Stimulated activated CD4-positive, alpha-beta T cell treated with anti-CD3 and anti-CD28 coated beads, TNF-alpha, amount 100 ng/mL, for 4 hours (primary cell): Measurements from ENCODE around the gene CDC42BPG.
"Not testable (repeated sequence)": the region's sequence is repeated elsewhere in the genome, so short reads cannot be mapped to it uniquely, and the experiment has no call there.

Experiments used
- DNase-seq, 3 experiments: peaks; one replicate each; pipeline ENCODE4 v3.0.0-alpha.2; 2020; ENCODE audit warnings: low read depth in 3 of 3

CDC42BPG gene

DNA sequence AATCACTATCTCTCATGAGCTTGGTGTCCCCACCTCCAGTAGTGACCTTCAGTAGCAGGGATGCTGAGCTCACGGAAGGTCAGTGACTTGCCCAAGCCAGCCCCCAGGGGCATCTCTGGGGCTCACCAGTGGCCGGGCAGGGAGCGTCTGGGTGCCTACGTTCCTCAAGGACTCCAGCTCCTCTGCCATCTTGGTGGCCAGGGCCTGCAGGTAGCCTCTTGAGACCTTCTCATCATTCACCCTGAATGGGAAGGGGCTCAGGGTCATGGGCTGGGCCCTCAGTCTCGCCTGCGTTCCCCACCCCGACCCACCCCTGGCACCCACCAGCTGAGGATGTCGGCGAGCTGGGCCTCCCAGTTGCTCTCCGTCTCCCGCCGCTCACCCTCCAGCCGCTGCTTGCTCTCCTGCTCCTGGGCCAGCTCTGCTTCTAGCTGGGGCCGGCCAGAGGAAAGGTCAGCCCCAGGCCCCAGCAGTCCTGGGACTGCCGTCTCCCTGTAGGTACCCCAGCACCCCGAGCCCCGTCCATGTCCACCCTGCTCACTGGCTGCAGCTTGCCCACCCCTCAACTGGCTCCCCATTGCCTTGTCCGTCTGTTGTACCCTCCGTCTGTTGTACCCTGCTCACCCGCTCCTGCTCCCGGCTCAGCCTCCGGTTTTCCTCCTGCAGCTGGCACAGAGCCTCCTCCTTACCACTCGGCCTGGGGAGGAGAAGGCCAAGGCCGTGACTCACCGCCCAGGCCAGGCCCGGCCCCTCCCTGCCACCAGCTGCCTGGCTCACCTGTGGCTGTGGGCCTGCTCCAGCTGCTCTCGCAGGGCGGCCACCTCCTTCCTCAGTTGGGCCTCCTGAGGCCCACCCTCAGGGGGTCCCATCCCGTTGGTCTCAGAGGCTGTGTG, 9.5 kb downstream of the CDC42BPG start:
- DNase-seq: no peak

DNA sequence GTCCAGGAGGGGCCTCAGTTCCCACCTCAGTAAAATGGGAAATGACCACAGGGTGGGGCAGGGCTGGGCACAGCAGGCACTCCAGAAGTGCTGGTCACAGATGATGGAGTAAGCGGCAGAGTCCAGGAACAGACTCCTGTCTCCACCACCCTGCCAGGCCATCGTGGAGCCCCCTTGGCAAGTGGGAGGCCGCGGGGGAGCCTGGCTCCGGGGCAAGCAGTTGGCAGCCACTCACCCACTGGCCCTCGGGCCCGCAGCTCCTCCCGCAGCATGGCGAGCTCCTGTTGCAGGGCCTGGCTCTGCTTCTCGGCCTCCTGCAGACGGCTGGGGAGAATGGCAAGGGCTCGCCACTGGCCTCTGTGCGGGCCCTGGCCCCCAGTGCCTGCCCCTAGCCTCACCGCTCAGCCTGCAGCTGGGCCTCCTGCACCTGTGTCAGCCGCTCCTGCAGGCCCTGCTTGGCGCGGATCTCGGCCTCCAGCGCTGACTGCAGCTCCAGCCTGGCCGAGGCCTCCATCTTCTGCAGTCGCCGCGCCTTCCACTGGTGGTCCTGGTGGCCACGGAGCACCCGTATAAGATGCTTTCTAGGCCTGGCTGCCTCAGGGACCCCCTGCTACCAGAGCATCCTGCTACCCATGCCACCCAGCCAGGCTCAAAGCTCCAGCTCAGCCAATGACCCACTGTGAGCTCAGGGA, 10.3 kb downstream of the CDC42BPG start:
- DNase-seq: no peak

DNA sequence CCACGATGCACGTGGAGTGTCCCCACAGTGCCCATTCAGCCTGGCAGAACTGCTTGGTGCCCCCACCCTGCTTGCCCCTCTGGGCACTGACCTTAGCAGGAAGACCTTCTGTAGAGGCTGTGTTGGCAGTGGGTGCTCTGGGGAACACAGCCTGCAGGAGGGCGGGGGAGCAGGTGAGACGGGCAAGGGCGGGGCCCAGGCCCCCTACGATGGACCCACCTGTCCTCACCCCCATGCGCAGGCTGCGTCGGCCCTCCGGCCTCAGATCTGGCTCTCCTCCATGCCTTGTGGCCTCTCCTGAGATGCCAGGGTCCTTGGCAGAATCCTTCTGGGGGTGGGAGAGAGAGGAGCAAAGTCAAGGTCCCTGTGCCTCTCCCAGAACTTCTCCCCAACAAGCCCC, 10.9 kb downstream of the CDC42BPG start:
- no peak for DNase-seq

DNA sequence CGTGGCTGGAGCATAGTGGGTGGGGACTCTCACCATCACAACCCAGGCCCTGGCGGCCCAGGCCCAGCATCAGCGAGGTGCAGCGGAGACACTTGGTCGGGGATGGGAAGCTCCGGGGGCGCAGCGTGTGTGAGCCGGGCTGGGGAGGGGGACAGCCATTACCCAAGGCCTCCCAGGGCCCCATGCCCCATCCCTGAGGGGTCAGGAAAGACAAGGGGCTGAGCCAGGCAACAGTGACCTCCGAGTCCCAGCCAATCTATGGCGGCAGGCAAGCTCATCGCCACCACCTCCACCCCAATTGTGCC, 11.3 kb downstream of the CDC42BPG start:
- DNase-seq: no peak

GRCh38 chr11:64832467-64833197, 11.8 kb downstream of the CDC42BPG start:
- DNase-seq: no peak

GRCh38 chr11:64831411-64831891, 13.0 kb downstream of the CDC42BPG start:
- no peak for DNase-seq

DNA sequence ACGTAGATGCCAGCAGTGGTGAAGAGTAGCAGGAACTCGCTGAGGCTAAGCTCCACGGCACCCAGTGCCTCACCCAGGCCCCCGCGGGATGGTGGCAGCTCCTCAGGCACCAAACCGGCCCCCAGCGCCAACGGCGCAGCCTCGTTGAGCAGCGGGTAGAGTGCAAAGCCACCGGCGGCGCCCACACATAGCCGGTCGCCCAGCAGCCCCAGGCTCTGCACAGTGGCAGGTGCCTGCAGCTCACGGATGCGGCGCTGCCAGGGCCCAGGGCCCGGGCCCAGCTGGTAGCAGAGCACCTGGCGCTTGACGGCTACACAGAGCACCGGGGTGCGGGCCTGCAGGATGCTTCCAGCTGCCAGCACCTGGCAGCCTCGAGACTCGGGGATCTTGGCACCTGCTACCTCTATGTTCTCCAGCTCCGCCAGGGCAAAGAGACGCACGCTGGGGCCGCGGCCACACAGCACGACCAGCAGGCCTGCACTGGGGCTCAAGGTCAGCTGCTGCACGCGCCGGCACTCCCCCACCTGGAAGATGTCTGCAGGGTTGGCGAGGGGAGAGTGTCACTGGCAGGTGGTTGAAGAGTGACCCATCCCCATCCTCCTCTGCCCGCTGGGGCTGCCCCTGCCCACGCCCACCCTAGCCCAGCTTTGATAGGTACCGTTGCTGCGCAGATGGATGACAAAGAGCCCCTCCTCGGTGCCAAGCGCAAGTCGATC, 14.8 kb downstream of the CDC42BPG start:
- DNase-seq: no peak

DNA sequence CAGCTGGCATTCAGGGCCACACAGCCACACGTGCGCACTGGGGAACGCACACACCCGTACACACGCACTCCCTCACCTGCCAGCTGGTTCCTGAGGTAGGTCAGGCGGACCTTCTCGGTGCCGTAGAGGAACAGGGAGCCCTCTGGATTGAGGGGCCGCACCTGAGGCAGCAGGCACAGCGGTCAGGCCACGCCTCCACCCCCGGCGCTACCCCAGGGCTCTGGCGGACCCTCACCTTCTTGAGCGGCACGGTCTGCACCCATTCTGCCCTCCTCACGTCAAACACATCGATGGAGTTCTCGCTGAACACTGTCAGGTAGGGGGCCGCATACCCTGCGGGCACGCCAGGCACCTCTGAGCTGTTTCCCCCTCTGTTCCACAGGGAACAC, 17.0 kb downstream of the CDC42BPG start:
- no peak for DNase-seq

- DNase-seq: no peak
Observed at GRCh38 chr11:64826578-64827450, 17.6 kb downstream of the CDC42BPG start.

- no peak for DNase-seq
Observed at GRCh38 chr11:64826062-64826461, 18.4 kb downstream of the CDC42BPG start.

GRCh38 chr11:64823568-64824119, 20.8 kb downstream of the CDC42BPG start:
- no peak for DNase-seq

- no peak for DNase-seq
Observed at GRCh38 chr11:64817476-64817875, 27.0 kb downstream of the CDC42BPG start.

GRCh38 chr11:64815433-64815832, 29.0 kb downstream of the CDC42BPG start:
- DNase-seq: not testable (repeated sequence)

GRCh38 chr11:64814712-64815187, 29.7 kb downstream of the CDC42BPG start:
- DNase-seq: no peak

GRCh38 chr11:64813826-64814225, 30.6 kb downstream of the CDC42BPG start:
- no peak for DNase-seq

- DNase-seq: no peak
Observed at GRCh38 chr11:64810891-64811272, 33.6 kb downstream of the CDC42BPG start.

GRCh38 chr11:64810271-64810890, 34.1 kb downstream of the CDC42BPG start, which contains the start of gene MEN1:
Gene MEN1, minus strand, starts transcription at chr11:64810551. Its CDS starts 442 bp downstream, at chr11:64810109.
- DNase-seq: peak; percentile 54 to 64 (median 63)

- DNase-seq: no peak
Observed at GRCh38 chr11:64809781-64810241, 34.6 kb downstream of the CDC42BPG start.

DNA sequence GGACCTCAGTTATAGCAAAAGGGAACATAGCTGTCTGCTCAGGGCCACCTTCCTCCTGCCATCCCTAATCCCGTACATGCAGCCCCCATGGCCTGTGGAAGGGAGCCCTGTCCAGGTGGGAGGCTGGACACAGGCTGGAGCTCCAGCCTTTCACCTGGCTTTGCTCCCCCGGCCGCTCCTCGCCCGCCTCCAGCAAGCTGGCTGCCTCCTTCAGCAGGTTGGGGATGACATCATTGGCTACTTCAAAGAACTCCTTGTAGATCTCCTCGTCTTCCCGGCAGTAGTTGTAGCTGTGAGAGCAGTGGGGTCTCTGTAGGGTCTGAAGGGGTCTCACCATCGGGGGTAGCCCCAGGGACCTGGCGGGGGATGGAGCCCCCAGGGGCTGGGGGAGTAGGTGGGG, 39.0 kb downstream of the CDC42BPG start:
- no peak for DNase-seq
